Right renal pelvis (tissue), 4 donors: ENCODE data around the gene A4GALT. TPM values are rescaled to one million over a fixed set of nuclear protein-coding genes. Genes with fewer than 3 reads are reported as not detected.
"Not testable (repeated sequence)": the region's sequence is repeated elsewhere in the genome, so short reads cannot be mapped to it uniquely, and the experiment has no call there.

ENCODE experiments used
- DNase-seq, 4 donors: peaks; one replicate each; pipeline ENCODE4 v3.0.0-alpha.2; 2013; ENCODE audit warnings: low read depth in 4 of 4, low spot score in 3 of 4, missing footprints in 1 of 4
- polyA plus RNA-seq, 4 donors: library from polyadenylated mRNA; unstranded; fragments of 120-200 nt; gene quantifications; one replicate each; pipeline ENCODE4 v1.2.1, GENCODE V29; 2013; ENCODE audit not compliant: insufficient read length in 4 of 4

The A4GALT gene
- 10 to 100 TPM; 15.8 to 27.4 (median 16.7) TPM for polyA plus RNA-seq

DNA sequence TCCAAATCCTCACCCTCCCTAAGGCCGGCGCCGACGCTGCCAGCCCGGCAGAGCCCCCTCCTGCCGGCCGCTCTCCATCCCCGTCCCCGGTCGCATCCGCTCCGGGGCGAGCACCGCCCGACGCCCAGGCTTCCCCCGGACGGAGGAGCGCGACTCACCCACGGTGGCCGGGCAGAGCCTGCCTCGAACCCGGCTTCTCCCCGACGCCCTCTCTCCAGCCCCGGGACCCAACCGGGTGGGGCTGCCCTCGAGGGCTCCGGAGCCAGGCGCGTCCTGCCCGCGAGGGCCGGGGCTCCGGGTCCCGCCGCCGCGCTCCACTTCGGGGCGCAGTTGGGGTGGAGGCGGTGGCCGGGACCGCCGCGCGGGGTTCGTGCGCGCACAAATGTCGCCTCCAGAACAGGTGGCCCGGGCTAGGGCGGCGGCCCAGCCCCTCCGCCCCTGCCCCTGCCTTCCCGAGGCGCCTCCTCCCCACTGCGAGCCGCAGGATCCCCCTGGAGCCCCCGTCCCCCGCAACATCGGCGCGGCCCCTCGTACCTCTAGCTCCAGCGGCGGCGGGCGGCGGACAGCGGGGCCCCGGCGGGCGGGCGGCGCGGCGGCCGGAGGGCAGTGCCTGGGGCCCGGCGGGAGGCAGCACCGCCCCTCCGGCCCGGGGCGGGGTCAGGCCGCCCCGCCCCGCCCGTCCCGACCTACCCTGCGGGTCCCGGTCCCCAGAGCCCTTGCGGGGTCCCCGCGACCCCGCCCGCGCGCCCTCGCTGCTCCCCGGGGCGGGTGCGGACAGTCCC lies at the start of gene A4GALT:
Gene A4GALT (minus strand): TSS at position 608 of the 782 bp plus-strand sequence. CDS start 26,919 bp downstream, outside the sequence.
- no peak for DNase-seq

- DNase-seq = no peak
Measured at GRCh38 chr22:42770448-42770726, 49.7 kb upstream of the A4GALT start.

DNA sequence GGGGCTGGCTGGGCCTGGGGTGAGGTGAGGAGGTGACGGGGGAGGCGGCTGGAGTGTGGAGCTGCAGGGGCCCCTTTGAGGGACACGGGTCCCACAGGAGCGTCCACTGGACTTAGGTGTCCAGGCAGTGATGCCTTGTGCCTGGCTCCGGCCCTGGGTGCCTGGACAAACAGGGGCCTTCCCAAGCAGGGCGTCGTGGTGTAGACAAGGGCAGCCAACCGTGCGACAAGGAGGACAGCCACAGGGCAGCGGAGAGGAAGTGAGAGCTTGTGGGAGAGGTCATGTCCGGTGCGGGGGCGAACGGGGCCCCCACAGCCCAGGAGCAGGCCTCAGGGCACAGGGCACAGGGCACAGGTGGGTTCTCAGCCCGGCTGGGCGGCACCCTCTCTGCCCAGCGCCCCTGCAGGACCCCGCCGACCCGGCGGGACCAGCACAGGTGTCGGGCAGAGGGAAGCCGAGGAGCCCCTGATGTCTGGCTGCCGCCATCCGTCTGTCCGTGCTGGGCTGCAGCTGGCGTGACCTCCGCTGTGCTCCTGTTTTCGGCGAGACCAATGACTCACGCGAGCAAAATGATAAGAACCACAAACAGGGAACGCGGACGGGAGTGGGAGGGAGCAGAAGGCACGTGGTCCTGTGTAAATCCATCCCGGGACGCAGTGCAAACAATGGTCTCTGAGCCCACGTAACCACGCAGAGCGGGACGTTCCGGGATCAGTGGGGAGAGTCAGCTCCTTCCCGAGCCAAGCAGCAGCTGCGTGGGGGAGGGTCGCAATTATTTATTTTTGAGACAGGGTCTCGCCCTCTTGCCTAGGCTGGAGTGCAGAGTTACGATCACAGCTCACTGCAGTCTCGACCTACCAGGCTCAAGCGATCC lies 49.1 kb upstream of the A4GALT start:
- DNase-seq = no peak

DNA sequence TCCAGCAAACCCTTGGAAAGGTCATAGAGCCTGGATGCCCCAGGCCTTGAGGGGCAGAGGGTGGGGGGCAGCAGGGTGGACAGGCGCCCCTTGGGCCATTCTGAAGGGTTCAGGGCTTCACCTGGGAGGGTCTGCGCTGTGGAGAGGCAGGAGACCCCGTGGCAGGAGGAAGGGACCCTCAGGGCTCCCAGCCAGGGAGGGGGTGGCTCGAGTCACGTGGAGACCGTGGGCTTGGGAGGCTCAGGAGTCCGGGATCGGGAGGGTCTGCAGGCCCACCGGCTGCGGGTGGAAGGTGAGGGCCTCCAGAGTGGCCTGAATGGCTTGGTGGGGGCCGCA lies 48.5 kb upstream of the A4GALT start:
- no peak for DNase-seq

- no peak for DNase-seq
Measured at GRCh38 chr22:42768385-42769035, 47.8 kb upstream of the A4GALT start.

- no peak for DNase-seq
Measured at GRCh38 chr22:42766860-42767259, 46.2 kb upstream of the A4GALT start.

DNA sequence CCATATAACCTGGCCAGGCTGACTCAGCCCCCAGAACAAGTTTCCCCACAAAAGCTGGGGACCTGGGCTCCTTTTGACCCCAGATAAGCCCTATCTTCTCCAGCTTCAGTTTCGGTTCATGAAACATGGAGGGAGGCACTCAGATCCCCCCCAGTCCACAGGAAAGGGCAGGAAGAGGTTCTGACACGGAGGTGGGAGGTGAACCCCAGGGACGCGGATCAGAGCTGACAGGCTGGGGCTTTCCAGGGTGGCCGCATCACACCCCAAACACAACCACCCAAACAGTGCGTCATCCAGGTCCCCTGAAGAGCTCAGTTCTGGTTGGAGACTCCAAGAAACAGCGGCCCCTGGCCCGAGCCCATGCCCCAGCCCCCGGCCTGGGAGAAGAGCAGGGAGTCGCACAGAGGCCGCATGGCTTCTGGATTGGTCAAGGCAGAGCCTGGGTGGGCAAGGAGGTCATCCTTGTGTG lies 44.3 kb upstream of the A4GALT start:
- no peak for DNase-seq

DNA sequence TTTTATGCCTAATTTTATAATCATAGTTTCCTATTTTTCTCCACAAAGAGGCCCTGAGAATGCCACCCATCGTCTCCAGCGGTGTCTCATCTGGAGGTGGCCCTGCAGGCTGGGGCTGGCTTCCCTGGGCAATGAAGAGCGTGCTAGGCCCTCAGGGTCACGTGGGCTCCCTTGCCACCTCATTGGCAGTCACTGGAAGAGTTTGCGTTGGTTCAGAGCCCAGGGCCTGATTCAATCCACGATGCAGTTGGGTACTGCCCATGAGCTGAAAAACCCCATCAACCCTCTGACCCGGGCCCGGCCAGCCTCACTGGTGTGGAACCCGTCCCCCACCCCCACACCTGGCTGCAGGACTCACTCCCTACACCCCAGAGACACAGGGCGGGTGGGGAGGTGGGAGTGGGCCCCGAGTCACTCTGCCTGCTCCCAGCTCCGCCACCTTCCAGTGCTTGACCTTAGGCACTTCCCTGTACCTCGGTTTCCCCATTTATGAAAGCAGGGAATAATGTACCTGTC lies 43.4 kb upstream of the A4GALT start:
- no peak for DNase-seq

DNA sequence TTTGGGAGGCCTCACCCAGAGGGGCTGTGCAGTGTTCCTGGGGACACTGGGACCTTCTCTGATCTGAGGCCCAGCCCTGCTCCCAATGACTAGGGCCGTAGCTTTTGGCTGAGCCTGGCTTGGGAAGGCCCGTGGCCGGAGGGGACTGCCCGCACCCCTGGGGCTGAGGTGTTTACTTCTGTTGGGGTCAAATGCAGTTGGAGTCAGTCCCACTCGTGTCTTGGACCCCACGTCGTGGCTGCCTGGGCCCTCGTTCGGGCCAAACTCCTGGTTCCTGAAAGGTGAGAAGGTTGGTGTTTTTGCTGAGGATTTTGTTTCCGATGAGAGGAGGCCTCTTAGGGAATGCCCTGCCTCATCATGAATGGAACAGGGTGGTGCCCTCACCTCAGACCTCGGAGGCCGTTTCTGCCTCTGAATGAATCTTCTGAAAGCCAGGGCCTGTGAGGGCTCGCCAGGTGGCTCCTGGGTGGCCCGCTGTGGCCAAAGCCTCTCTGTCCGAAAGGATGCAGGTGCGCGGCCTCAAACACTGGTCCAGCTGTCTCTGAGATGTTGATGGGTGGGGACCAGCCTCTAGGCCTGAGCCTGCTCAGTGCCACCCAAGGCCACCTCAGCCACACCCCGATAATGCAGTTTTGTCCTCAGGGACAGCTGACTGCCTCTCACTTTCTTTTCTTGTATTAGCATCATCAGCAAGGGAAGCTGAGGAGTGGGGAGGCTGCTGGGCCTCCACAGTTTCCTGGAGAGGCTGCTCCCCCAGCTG lies 40.3 kb upstream of the A4GALT start:
- DNase-seq = no peak

- no peak for DNase-seq
Measured at GRCh38 chr22:42758931-42759629, 38.4 kb upstream of the A4GALT start.

GRCh38 chr22:42755553-42755952 lies 34.9 kb upstream of the A4GALT start:
- not testable (repeated sequence) for DNase-seq

GRCh38 chr22:42755121-42755520 lies 34.5 kb upstream of the A4GALT start:
- not testable (repeated sequence) for DNase-seq

DNA sequence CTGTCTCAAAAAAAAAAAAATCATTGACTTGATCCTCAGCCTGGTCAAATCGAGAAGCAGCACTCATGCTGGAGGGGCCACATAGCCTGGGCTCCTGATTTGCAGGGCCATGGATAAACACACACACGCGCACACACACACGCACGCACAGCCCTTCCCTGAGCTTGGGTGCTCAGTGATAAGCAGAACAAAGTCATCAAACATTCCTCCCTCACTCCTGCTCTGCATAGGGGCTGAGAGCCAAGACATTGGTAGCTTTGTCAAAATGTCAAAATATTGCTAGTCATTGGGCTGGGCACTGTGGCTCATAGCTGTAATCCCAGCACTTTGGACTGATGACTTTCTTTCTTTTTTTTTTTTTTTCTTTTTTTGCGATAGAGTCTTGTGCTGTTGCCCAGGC lies 34.0 kb upstream of the A4GALT start:
- DNase-seq = no peak

DNA sequence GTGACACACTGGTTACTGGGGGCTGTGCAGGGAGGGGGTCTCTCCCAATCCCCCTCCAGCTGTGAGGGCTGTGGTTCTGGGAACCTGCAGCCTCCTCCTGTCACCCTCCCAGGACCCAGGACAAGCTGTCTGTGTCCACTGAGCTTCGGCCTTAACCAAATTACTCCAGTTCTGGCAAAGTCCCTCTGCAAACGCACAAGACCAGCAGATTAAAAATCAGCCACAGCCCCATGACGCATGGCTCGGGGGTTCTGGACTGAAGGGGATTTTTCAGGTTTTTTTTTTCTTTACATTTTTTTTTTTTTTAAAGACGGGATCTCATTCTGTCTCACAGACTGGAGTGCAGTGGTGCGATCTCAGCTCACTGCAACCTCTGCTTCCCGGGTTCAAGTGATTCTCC lies 32.2 kb upstream of the A4GALT start:
- DNase-seq = no peak

GRCh38 chr22:42752230-42752746 lies 31.6 kb upstream of the A4GALT start:
- no peak for DNase-seq

DNA sequence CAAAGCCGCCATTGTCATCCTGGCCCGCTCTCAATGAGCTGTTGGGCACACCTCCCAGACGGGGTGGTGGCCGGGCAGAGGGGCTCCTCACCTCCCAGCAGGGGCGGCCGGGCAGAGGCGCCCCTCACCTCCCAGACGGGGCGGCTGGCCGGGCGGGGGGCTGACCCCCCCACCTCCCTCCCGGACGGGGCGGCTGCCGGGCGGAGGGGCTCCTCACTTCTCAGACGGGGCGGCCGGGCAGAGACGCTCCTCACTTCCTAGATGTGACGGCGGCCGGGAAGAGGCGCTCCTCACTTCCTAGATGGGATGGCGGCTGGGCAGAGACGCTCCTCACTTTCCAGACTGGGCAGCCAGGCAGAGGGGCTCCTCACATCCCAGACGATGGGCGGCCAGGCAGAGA lies 29.8 kb upstream of the A4GALT start:
- DNase-seq = not testable (repeated sequence)

- no peak for DNase-seq
Measured at GRCh38 chr22:42747701-42748513, 27.2 kb upstream of the A4GALT start.

GRCh38 chr22:42745118-42745517 lies 24.4 kb upstream of the A4GALT start:
- DNase-seq = no peak

- DNase-seq = no peak
Measured at GRCh38 chr22:42743501-42743991, 22.9 kb upstream of the A4GALT start.
